ENCODE measurements around the gene GLYR1.

- no peak for TF ChIP-seq CTCF (IDR thresholded peaks at IDR 0.05)
- no peak for TF ChIP-seq POLR2A (IDR thresholded peaks at IDR 0.05)
These were observed 38.1 kb upstream of the GLYR1 start for GRCh38 chr16:4884972-4885874.

Measured in lower leg skin (tissue), 3 donors.